HEK293 (cell line): Measurements from ENCODE around the gene PRKACB.

ENCODE experiments used
- CTCF ChIP-seq: fragments of 450-650 bp; formaldehyde crosslinking; IDR thresholded peaks from 2 replicates; pipeline ENCODE4 v1.5.1; 2016; ENCODE audit warnings: missing biosample characterization, missing genetic modification characterization
- PRDM10 ChIP-seq: fragments of 450-650 bp; formaldehyde crosslinking; IDR thresholded peaks from 2 replicates; pipeline ENCODE4 v1.5.1; 2016; ENCODE audit warnings: missing biosample characterization, missing genetic modification characterization
- ZNF157 ChIP-seq: fragments of 450-650 bp; formaldehyde crosslinking; IDR thresholded peaks from 2 replicates; pipeline ENCODE4 v1.5.1; 2016; ENCODE audit warnings: missing biosample characterization, missing genetic modification characterization
- ZNF24 ChIP-seq: fragments of 450-650 bp; formaldehyde crosslinking; IDR thresholded peaks from 2 replicates; pipeline ENCODE4 v1.5.1; 2016; ENCODE audit warnings: missing biosample characterization, missing genetic modification characterization
- ZNF416 ChIP-seq: fragments of 450-650 bp; formaldehyde crosslinking; IDR thresholded peaks from 2 replicates; pipeline ENCODE4 v1.5.1; 2016; ENCODE audit warnings: missing biosample characterization, missing genetic modification characterization
- ZNF544 ChIP-seq: fragments of 450-650 bp; formaldehyde crosslinking; IDR thresholded peaks from 2 replicates; pipeline ENCODE4 v1.5.0; 2017; ENCODE audit warnings: missing biosample characterization, missing genetic modification characterization
- ZNF677 ChIP-seq: fragments of 450-650 bp; IDR thresholded peaks from 2 replicates; pipeline ENCODE4 v1.5.0; 2018; ENCODE audit warnings: missing biosample characterization, mild to moderate bottlenecking, missing genetic modification characterization, moderate library complexity
- ZNF704 ChIP-seq: fragments of 450-650 bp; formaldehyde crosslinking; IDR thresholded peaks from 2 replicates; pipeline ENCODE4 v1.5.1; 2016; ENCODE audit warnings: missing biosample characterization, missing genetic modification characterization

GRCh38 chr1:84096176-84096575 is 47.9 kb upstream of the PRKACB start:
- TF ChIP-seq ZNF24 (tag by site-specific recombination) (no peak), ZNF704 (no peak), PRDM10 (tag by site-specific recombination) (no peak), ZNF157 (tag by site-specific recombination) (no peak), ZNF544 (tag by site-specific recombination) (no peak), ZNF677 (tag by site-specific recombination) (no peak), CTCF (no peak), ZNF416 (tag by site-specific recombination) (no peak)
